ENCODE measurements around the gene CRTC3.
"Not testable (repeated sequence)": the region's sequence is repeated elsewhere in the genome, so short reads cannot be mapped to it uniquely, and the experiment has no call there.

Gene CRTC3

GRCh38 chr15:90620379-90621067 lies 90.8 kb downstream of the CRTC3 start:
- DNase-seq (ENCODE audit: low read depth, low spot score) = no peak

GRCh38 chr15:90623854-90624253 lies 94.1 kb downstream of the CRTC3 start:
- DNase-seq (ENCODE audit: low read depth, low spot score) = no peak

GRCh38 chr15:90624278-90624981 lies 94.7 kb downstream of the CRTC3 start:
- no peak for DNase-seq (ENCODE audit: low read depth, low spot score)

- DNase-seq (ENCODE audit: low read depth, low spot score) = no peak
Observed at GRCh38 chr15:90625037-90625436, 95.3 kb downstream of the CRTC3 start.

- no peak for DNase-seq (ENCODE audit: low read depth, low spot score)
Observed at GRCh38 chr15:90629217-90629616, 99.5 kb downstream of the CRTC3 start.

- DNase-seq (ENCODE audit: low read depth, low spot score) = no peak
Observed at GRCh38 chr15:90633360-90633759, 103.6 kb downstream of the CRTC3 start.

- not testable (repeated sequence) for DNase-seq (ENCODE audit: low read depth, low spot score)
Observed at GRCh38 chr15:90636993-90637392, 107.3 kb downstream of the CRTC3 start.

- DNase-seq (ENCODE audit: low read depth, low spot score) = no peak
Observed at GRCh38 chr15:90637693-90638092, 108.0 kb downstream of the CRTC3 start.

- DNase-seq (ENCODE audit: low read depth, low spot score) = no peak
Observed at GRCh38 chr15:90638201-90638691, 108.5 kb downstream of the CRTC3 start.

- DNase-seq (ENCODE audit: low read depth, low spot score) = no peak
Observed at GRCh38 chr15:90638963-90639362, 109.2 kb downstream of the CRTC3 start.

GRCh38 chr15:90640862-90641261 lies 111.1 kb downstream of the CRTC3 start:
- DNase-seq (ENCODE audit: low read depth, low spot score) = no peak

GRCh38 chr15:90641581-90642463 lies 112.1 kb downstream of the CRTC3 start:
- DNase-seq (ENCODE audit: low read depth, low spot score) = no peak

- DNase-seq (ENCODE audit: low read depth, low spot score) = no peak
Observed at GRCh38 chr15:90642464-90643300, 113.0 kb downstream of the CRTC3 start.

- no peak for DNase-seq (ENCODE audit: low read depth, low spot score)
Observed at GRCh38 chr15:90643301-90643632, 113.5 kb downstream of the CRTC3 start.

GRCh38 chr15:90644526-90644925 lies 114.8 kb downstream of the CRTC3 start:
- no peak for DNase-seq (ENCODE audit: low read depth, low spot score)

GRCh38 chr15:90644952-90645725 lies 115.4 kb downstream of the CRTC3 start:
- DNase-seq (ENCODE audit: low read depth, low spot score) = no peak

GRCh38 chr15:90645873-90646575 lies 116.3 kb downstream of the CRTC3 start:
- DNase-seq (ENCODE audit: low read depth, low spot score) = no peak

GRCh38 chr15:90646662-90647305 lies 117.1 kb downstream of the CRTC3 start:
- DNase-seq (ENCODE audit: low read depth, low spot score) = no peak

GRCh38 chr15:90647326-90647725 lies 117.6 kb downstream of the CRTC3 start:
- no peak for DNase-seq (ENCODE audit: low read depth, low spot score)

Measured in astrocyte of the hippocampus (primary cell).